GM13976 (cell line): ENCODE data around the gene THOP1.
"Not testable (repeated sequence)": the region's sequence is repeated elsewhere in the genome, so short reads cannot be mapped to it uniquely, and the experiment has no call there.

ENCODE experiments used
- DNase-seq: peaks from one replicate; pipeline ENCODE4 v3.0.0; 2012; ENCODE audit warnings: low spot score
- CTCF ChIP-seq: IDR thresholded peaks from 2 replicates; pipeline ENCODE4 v1.5.1; 2012; ENCODE audit warnings: borderline replicate concordance, mild to moderate bottlenecking; ENCODE audit not compliant: insufficient read depth; ENCODE audit errors: extremely low read depth, missing control alignments, control extremely low read depth
- in situ Hi-C: fragments of 300-500 bp; cut with MboI; formaldehyde crosslinking; loops from one replicate; pipeline ENCODE4 v1.12.0; 2022; ENCODE audit warnings: low sequenced_read_pairs, mixed read lengths, inconsistent platforms; ENCODE audit not compliant: unreplicated experiment

The THOP1 gene

GRCh38 chr19:2791440-2791839, 6.1 kb downstream of the THOP1 start:
- TF ChIP-seq CTCF = no peak
- in situ Hi-C loops = no loop called here
- DNase-seq = no peak

- DNase-seq = no peak
- TF ChIP-seq CTCF = no peak
- in situ Hi-C loops = no loop called here
Measured at GRCh38 chr19:2791876-2792275, 6.6 kb downstream of the THOP1 start.

GRCh38 chr19:2792666-2793065, 7.4 kb downstream of the THOP1 start:
- DNase-seq, in situ Hi-C loops: not testable (repeated sequence)

- in situ Hi-C loops = no loop called here
Measured at GRCh38 chr19:2793126-2793525, 7.8 kb downstream of the THOP1 start.

GRCh38 chr19:2793577-2793976, 8.3 kb downstream of the THOP1 start:
- in situ Hi-C loops = no loop called here
- no peak for TF ChIP-seq CTCF
- no peak for DNase-seq

More at GRCh38 chr19:2793126-2793525, 7.8 kb downstream of the THOP1 start:
- no peak for DNase-seq
- TF ChIP-seq CTCF = no peak

GRCh38 chr19:2795827-2796658, 10.7 kb downstream of the THOP1 start:
- no peak for DNase-seq
- no peak for TF ChIP-seq CTCF
- in situ Hi-C loops = no loop called here

- no peak for DNase-seq
- no peak for TF ChIP-seq CTCF
- in situ Hi-C loops = no loop called here
Measured at GRCh38 chr19:2796659-2797266, 11.5 kb downstream of the THOP1 start.
